UCSD-AML1 (cell line): ENCODE data around the gene TTLL5.
A peak's percentile ranks its signal among the peaks of the same experiment; 100 is the strongest.
"Not testable (repeated sequence)": the region's sequence is repeated elsewhere in the genome, so short reads cannot be mapped to it uniquely, and the experiment has no call there.

Experiments used
- DNase-seq: peaks from one replicate; lab custom pipeline; 2025; ENCODE audit not compliant: unreplicated experiment; lab: John Stamatoyannopoulos, UW

TTLL5 gene

DNA sequence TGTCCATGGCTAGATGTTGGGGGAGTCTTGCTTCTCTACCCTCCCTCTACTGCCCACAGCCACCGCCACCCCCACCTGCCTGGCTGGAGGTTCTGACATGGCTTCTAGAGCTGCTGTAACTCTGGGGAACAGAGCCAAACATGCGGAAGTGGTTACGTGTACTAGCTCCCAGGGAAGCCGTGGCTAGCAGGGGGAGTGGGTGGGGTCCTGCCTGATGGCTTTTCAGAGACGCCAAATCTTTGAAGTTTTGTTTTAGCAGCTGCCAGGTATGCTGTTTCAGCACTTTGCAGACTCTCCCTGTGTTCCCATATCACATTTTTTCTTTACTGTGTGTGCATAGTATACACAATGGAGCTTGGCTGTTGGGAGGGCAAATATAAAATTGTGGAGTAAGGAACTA lies 170.4 kb downstream of the TTLL5 start:
- DNase-seq = peak; percentile 33

GRCh38 chr14:75831952-75832351 lies 170.9 kb downstream of the TTLL5 start:
- no peak for DNase-seq

DNA sequence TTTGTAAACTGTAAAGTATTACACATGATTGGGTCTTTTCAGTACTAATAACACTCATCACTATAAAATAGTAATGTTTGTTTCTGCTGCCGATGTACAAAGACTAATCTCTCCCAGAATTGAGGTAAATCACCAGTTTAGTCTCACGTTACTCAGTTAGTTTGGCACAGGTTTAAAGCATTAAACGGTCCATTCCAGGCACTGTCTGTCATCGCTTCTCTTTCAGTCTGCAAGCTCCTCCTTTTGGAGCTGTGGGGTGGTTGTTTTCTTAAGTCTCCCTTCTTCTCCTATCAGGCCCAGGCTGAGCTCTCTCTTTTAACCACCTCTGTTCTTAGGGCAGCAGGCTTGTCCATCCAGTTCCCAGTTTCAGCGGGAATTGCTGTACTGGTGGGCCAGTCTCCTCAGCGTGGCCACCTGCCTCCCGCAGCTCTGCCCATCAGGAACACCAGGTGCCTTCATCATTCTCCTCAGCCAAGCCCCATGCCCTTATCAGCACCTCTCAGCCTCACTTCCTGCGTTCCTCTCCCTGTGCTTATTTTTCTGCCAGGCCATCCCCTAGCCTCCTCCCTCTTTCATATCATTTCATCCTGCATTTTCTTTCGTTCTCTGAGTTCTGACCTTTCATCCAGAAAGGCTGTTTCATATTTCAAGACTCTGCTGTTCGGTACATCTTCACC lies 171.7 kb downstream of the TTLL5 start:
- DNase-seq = no peak

GRCh38 chr14:75833326-75834020 lies 172.4 kb downstream of the TTLL5 start:
- DNase-seq = no peak

DNA sequence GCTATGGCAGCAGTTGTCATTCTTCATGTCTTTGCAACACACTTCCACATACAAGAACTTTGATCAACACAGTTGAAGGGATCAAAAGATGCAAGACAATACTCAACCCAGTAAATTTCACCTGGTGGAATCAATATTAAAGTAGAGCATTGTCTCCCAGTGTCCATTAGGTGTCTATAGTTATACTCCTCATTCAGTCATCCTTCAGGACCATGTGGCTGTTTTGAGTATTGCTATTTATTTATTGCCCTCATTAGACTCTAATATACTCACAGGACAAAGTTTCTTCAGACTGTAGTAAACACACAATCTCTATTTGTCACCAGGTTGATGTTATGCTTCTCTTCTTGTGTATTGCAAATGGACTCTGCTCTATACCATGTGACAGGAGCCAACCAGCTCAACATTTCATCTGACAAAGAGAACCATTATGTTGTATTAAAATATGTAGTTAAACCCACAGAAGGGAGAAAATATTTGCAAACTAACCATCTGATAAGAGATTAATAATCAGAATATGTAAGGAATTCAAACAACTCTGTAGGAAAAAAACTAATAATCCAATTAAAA lies 174.2 kb downstream of the TTLL5 start:
- DNase-seq = no peak

DNA sequence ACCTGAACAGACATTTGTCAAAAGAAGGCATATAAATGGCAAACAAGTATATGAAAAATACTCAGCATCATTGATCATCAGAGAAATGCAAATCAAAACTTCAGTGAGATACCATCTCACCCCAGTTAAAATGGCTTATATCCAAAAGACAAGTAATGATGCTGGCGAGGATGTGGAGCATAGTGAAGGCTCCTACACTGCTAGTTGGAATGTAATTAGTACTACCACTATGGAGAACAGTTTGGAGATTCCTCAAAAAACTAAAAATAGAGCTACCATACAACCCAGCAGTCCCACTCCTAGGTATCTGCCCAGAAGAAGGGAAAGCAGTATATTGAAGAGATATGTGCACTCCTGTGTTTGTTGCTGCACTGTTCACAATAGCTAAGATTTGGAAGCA lies 174.7 kb downstream of the TTLL5 start:
- DNase-seq = no peak

DNA sequence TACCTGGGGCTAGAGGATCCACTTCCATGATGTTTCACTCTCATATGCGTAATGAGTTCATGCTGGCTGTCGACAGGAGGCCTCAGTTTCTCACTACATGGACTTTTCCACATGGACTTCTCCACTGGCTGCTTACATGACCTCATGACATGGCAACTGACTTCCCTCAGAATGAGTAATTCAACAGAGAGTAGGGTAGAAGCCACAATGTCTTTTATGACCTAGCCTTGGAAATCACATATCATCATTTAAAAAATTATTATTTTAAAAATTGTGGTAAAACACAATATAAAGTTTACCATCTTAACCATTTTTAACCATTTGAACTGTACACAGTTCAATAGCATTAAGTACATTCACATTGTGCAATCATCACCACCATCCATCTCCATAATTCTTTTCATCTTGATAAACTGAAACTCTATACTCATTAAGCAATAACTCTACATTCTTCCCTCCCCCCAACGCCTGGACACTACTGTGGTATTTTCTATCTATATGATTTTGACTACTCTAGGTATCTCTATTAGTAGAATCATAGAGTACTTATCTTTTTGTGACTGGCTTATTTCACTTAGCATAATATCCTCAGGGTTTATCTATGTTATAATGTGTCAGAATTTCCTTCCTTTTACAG lies 176.2 kb downstream of the TTLL5 start:
- no peak for DNase-seq

GRCh38 chr14:75840911-75841310 lies 179.9 kb downstream of the TTLL5 start:
- DNase-seq = no peak

- DNase-seq = no peak
Observed at GRCh38 chr14:75842551-75842950, 181.5 kb downstream of the TTLL5 start.

GRCh38 chr14:75844486-75844885 lies 183.4 kb downstream of the TTLL5 start:
- no peak for DNase-seq

GRCh38 chr14:75845136-75845804 lies 184.2 kb downstream of the TTLL5 start:
- no peak for DNase-seq

DNA sequence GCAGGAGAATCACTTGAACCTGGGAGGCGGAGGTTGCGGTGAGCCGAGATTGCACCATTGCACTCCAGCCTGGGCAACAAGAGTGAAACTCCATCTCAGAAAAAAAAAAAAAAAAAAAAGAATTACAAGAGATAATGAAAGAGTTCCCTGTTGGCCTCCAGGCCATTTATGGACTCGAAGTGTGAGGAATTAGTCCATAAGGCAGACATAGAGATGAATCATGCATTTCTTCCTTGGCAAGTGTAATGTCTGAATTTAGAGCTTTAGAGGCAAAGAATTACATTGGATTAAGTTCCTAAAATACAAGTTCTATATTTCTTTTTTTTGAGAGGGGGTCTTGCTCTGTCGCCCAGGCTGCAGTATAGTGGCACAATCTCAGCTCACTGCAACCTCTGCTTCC lies 185.6 kb downstream of the TTLL5 start:
- DNase-seq = not testable (repeated sequence)

GRCh38 chr14:75847584-75847983 lies 186.5 kb downstream of the TTLL5 start:
- DNase-seq = no peak

DNA sequence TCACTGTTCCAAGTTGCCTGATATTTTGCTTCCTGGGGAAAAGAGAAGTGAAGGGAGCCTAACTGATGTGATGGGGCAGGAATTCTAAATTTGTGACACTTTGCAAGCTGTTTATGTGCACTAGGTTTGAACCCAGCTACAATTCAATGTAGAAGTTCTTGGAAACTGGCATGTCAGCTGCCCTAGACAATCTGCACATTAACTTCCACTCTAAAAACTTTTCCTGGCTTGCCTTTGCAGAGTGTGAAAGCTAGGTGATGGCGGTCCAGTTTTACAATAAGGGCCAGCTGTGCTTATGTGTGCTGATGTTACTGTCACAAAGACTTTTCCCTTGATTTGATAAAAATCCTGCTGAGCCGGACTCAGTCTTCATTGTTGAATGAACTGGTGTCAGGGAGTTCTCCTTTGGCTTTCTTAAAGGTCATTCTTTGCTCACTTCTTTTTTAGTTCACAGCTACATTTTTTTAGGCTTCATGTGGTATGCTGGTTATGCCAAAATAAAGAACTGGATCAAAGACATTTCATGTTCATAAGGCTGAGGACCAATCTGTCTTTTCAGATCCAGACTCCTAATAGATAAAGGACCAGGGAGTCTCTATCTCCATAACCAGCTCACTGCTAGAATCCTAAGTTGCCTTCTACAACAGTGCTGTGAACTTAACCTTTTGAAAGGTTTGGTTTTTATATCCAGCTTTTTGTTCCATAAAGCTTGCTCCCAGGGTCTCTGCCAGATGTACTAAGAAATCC lies 187.3 kb downstream of the TTLL5 start:
- no peak for DNase-seq

DNA sequence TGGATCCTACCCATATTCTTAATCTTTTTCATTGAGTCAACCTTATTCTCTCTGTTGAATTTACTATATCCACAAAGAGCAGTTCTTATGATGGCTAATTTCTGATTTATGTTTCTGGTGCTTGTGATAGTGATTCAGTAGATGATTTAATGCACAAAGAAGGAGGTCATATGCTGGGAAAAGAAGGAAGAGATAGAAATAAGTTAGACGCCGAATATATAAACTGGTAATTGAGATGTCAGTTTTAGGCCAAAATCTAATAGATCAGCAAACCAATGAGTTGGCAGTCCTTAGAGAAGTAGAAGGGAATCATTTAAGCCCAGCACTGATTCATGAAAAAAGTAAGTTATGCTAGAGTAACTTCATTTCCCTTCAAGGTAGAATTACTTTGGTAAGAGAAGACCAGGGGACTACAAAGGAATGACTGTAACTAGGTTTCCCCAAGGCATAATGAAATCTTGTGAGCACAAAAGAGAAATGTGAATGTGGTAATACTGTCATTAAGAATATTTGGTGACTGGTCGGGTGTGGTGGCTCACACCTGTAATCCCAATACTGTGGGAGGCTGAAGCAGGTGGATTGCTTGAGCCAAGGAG lies 188.4 kb downstream of the TTLL5 start:
- no peak for DNase-seq

GRCh38 chr14:75851574-75851866 lies 190.5 kb downstream of the TTLL5 start:
- DNase-seq = no peak

- DNase-seq = no peak
Observed at GRCh38 chr14:75854111-75854799, 193.2 kb downstream of the TTLL5 start.

DNA sequence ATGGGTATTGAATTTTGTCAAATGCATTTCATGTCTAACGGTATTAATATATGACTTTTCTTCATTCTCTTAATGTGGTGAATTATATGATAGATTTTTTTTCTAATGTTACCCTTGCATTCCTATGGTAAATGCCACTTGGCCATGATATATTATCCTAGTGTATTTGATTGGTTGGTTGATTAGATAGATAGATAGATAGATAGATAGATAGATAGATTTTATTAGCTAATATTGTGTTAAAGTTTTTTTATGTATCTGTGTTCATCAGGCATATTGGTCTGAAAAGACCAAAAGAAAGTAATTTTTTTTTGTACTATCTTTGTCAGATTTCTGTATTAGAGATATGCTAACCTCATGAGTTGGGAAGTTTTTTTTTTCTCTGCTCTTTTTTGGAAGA lies 196.2 kb downstream of the TTLL5 start:
- DNase-seq = no peak

DNA sequence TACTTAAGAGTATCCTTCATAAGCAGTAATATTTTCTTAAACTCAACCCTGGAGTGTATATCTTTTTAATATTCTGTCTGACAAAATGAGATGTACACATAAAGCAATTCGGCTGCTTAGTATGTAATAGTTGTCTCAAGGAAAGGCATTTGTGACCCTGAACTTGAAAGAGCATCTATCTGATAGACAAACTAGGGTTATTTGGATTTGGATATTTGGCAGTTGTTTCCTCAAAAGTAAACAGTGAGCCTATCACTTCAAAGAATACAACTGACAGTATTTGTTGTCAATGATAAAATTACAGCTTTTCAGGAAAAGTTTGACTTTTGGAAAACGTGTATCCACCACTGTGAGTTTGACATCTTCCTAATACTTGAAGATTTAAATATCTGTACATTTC lies 197.3 kb downstream of the TTLL5 start:
- DNase-seq = no peak

GRCh38 chr14:75859746-75860145 lies 198.7 kb downstream of the TTLL5 start:
- no peak for DNase-seq
